Activated naive CD4-positive, alpha-beta T cell (primary cell): ENCODE results near the gene CEACAM1.
"Not testable (repeated sequence)": the region's sequence is repeated elsewhere in the genome, so short reads cannot be mapped to it uniquely, and the experiment has no call there.

Experiments used
- DNase-seq, 4 experiments: peaks; one replicate each; lab custom pipeline; 2025; lab: John Stamatoyannopoulos, UW

The CEACAM1 gene

DNA sequence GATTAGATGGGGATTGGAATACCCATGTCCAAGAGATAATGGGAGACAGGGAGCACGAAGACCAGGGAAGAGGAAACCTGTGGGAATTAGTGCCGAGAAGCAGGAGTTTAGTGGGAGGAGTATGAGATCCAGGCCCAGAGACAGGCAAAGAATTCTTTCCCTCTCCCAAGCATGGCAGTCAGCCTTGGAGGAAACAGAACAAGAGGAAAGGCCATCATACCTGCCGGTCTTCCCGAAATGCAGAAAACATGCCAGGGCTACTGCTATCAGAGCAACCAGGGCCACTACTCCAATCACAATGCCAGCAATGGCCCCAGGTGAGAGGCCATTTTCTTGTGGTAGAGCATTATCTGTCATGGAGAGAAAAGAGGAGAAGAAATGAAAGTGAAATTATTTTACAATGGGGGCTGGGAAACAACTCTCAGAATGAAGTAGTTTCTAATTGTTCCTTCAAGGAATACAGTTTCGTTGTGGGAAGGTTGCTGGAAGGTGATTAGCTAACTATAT, 16.1 kb downstream of the CEACAM1 start:
- DNase-seq = no peak

DNA sequence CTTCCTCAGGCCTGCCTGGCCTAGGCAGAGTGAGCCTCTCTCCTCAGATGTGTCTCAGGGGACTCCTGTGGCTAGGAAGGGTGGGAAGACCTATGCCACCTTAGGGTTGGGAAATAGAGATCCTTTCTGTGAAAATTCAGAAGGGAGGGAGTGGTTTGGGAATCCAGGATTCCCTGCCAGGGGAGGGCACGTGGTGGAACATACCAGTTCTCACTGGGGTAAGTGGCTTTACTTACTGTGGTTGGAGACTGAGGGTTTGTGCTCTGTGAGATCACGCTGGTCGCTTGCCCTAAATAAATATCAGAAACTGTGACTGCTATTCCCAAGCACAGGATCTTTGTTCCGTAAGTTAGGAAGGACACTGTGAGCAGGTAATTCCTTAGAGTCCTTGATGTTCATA, 16.9 kb downstream of the CEACAM1 start:
- no peak for DNase-seq

DNA sequence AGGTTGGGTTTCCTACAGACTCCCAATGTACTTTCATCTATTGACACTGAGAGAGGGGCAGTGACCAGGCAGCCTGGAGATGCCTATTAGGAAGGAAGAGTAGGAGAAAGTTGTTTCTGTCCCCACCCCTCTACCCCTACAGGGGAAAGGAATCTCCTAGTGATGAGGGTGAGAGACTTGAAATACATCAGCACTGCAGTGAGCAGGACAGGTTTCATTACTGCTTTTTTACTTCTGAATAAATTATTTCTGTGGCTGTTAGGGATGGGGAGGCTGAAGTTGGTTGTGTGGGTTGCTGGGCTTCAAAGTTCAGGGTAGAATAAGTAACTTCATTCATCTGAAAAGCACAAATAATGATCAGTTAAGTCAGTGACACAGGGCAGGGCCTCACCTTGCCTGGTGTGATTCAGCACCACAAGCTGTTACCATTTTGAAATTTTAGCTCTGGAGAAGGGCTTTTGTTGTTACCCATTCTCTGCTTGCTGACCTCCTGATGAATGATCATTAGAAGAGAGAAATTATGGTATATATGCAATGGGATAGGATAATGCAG, 19.3 kb downstream of the CEACAM1 start:
- DNase-seq = no peak

DNA sequence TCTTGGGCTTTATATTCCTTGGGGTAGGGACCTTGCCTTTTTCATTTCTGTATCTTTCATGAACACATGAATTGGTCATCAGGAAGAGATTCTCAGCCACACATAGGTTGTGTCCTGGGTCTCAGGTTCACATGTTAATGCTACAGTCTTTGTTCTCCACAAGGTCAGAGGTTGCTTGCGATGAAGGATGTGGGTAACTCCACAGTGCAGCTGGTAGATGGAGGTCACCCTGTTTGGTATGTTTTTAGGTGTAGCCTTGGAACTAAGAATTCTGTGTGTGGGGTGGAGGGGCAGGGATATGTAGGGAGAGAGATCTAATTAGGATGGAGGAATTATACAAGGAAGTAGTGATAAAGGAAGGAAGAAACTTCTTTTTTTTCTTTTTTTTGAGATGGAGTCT, 23.2 kb downstream of the CEACAM1 start:
- no peak for DNase-seq

DNA sequence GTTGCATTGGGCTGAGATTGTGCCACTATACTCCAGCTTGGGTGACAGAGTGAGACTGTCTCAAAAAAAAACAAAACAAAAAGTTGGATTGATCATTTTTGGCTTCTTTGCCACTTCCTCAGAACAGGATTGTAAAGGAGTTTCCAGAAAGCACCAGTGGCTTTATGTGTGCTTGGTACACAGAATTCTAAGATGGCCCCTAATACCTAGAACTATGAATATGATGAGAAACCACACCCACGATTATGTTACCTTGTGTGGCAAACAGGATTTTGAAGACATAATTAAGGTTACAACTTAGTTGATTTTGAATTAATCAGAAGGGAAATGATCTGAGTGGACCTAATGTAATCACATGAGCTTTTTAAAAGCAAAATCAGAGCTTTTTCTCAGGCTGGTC, 26.5 kb downstream of the CEACAM1 start:
- DNase-seq = no peak

DNA sequence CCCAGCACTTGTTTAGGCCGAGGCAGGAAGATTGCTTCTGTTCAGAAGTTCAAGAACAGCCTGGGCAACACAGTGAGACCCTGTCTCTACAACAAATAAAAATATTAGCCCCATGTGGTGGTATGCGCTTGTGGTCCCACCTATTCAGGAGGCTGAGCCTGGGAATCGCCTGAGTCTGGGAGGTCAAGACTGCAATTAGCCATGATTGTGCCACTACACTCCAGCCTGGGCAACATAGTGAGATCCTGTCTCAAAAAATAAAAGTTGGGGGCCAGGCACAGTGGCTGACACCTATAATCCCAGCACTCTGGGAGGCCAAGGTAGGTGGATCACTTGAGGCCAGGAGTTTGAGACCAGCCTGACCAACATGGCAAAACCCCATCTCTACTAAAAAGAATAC, 27.0 kb downstream of the CEACAM1 start:
- DNase-seq = not testable (repeated sequence)

DNA sequence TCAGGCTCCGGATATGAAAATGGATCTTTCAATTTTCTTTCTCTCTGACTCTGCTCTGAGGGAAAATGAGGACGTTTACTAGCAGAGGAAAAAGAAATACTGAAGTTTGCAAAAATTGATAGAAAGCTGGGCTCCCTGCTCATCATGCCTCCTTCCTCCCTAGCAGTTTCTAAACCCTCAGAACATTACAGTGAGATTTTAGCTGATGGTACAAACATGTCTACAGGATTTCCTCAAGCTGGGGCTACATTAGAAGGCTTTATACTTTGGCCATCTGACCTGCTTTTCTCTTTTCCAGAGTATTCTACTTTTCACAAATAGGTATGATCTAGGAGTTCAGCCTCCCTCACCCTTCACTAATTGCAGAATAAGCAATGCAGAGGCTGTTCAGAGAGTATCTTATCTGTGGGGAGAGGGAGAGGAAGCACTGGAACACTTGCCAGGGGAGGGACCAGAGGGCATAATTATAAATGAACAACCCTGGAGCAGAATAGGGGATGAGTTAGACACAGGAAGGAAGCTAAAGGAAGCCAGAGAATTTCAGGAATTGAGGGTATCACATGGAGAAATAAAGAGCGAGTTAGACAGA, 30.0 kb downstream of the CEACAM1 start:
- no peak for DNase-seq

DNA sequence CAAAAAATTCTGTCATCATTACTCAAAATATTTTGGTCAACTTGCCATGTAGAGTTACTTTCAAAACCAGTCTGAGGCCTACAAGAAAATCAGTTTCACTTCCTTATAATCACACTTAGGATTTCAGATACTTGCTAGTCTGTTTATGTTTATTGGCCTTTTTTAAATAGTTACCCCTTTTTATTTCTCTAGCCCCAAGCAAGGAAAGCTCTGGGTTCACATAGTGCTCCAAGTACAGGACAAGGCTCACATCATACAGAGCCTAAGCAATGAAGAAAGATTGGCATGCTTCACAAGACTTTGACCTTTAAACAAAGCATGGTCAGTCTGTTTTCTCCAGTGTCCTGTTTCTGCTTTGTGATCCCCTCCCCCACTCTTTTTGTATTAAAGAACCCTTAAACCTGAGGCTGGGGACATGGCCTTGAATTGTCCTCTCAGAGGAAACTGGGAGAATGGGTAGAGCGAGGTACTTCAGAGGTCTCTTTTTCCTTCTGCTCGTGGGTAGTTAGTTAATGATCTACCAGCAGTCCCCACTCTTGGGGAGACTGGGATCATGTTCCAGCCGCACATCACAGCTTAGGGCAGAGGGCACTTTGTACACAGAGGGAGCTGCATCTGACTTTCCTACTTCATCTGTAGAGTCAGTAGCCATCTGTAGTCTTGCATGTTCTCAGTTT, 30.7 kb downstream of the CEACAM1 start:
- DNase-seq = no peak

DNA sequence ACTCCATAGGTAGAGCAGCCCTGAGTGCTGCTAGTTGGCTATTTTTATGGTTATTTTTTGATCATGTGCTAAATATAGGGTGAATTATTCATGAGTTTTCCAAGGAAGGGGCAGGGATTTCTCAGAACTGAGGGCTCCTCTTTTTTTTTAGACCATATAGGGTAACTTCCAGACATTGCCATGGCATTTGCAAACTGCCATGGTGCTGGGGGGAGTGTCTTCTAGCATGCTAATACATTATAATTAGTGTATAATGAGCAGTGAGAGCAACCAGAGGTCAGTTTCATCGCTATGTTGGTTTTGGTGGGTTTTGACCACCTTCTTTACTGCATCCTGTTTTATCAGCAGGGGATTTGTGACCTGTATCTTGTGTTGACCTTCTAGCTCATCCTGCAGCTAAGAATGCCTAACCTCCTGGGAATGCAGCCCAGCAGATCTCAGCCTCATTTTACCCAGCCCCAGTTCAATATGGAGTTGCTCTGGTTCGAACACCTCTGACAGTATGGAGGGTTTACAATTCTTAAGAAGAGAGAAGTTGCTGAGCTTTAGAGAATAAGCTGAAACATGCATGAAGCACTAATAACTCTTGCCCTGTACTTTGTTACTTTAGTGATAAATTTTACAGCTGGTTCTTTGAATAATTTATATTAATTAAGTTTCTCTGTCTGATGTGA, 31.7 kb downstream of the CEACAM1 start:
- DNase-seq = no peak

DNA sequence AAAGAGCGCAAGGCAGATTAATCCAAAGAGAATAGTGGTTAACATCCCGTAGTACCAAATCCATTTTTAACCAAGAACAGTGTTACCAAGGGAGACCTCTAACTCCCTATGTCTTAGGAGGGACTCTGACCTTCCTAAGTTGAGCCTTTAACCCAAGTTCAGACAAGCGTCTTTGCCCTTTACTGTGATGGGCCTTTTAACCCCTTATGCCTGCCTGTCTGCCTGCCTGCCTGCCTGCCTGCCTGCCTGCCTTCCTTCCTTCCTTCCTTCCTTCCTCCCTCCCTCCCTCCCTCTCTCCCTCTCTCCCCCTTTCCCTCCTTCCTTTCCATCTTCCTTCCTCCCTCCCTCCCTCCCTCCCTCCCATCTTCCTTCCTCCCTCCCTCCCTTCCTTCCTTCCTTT, 32.6 kb downstream of the CEACAM1 start:
- no peak for DNase-seq

DNA sequence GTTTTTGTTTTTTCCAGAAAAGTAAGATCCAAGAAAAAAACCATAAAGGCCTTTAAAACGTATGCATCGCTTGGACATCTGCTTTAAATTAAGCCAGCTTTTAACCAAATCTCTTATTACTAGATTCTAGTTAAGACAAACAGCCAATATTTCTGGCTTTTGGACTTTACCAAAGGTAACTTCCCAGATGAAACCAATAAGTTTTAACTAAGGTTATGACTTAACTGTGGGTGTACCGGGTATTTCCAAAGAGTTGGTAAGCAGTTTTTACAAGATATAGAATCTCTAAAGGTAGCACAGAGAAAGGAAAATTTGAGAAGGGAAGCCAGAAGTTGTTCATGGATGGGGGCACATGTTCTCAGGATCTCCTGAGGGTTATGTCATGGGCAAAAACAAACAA, 34.0 kb downstream of the CEACAM1 start:
- no peak for DNase-seq

DNA sequence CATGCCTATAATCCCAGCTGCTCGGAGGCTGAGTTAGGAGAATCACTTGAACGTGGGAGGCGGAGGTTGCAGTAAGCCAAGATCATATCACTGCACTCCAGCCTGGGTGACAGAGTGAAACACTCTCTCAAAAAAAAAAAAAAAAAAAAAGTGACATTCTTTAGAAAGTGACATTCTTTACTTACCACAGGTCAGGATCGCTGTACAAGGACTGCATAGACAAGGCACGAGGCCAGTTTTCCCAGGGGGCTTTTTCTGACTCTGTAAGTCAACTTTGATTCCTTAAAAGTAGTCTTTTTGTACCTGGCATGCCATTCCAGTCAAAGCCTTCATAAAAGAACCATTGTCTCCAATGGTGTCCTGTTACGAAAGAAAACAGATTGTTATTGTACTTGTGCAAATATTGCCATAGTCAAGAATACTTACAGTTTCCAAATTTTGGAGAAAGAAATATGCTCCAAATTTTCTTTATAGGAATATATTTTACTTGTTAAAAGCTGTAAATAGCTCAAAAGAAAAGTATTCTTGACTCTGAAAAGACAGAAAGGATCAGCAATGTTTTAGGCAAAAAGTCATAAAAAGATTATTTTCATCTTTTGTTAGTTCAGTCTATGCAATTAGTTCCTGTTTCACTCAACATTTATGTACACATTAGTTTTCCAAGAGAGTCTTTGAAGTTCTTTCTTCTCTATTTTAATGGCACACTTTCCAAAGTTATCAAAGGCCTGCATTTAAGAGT, 39.3 kb downstream of the CEACAM1 start:
- DNase-seq = no peak

DNA sequence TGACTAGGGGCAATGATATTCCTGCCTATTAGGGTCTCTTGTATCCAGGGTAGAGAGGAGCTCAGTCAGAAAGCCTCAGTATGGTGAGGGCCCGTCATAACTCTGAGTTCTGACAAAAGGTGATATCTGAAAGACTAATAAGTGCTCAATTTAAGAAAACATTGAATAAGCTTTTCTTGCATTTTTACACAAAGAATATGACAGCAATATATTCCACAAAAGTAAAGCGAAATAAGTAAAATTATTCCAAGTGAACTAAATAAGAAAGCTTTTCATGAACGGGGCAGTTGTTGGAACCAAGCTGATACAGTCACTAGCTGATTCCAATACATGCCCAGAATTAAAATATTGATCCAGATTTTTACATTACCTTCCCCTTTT, 40.5 kb downstream of the CEACAM1 start:
- no peak for DNase-seq

DNA sequence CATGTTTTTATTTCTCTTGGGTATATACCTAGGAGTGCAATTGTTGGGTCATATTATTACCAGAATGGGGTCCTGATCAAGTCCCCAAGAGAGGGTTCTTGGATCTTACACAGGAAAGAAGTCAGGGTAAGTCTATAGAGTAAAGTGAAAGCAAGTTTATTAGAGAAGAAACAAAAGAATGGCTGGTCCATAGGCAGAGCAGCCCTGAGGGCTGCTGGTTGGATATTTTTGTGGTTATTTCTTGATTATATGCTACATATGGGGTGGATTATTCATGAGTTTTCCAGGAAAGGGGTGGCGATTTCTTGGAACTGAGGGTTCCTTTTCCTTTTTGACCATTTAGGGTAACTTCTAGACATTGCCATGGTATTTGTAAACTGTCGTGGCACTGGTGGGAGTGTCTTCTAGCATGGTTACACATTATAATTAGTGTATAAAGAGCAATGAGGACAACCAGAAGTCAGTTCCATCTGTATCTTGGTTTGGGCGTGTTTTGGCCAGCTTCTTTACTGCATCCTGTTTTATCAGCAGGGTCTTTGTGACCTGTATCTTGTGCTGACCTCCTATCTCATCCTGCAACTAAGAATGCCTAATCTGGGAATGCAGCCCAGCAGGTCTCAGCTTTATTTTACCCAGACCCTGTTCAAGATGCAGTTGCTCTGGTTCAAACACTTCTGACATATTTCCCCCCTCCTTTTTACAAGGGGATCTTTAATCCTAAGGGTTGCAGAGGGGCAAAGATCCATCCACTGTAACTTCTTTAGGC, 41.1 kb downstream of the CEACAM1 start:
- no peak for DNase-seq

DNA sequence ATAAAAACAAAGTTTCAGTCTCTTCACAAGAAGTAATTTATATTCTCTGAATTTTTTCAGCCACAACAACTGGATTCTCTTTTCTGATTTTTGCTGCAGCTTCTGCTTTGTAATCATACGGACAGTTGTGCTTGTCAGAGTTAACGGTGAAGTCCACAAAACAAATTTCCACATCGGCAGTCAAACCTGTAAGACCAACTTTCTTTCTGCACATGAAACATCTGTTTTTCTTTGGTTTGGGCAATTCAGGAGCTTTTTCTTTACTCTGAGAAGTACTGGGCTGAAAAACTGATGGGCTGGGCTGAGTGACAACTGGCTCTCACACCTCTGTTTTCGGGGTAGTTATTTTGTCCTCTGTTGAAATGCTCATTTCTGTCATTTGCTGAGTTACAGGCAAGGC, 43.2 kb downstream of the CEACAM1 start:
- DNase-seq = not testable (repeated sequence)

DNA sequence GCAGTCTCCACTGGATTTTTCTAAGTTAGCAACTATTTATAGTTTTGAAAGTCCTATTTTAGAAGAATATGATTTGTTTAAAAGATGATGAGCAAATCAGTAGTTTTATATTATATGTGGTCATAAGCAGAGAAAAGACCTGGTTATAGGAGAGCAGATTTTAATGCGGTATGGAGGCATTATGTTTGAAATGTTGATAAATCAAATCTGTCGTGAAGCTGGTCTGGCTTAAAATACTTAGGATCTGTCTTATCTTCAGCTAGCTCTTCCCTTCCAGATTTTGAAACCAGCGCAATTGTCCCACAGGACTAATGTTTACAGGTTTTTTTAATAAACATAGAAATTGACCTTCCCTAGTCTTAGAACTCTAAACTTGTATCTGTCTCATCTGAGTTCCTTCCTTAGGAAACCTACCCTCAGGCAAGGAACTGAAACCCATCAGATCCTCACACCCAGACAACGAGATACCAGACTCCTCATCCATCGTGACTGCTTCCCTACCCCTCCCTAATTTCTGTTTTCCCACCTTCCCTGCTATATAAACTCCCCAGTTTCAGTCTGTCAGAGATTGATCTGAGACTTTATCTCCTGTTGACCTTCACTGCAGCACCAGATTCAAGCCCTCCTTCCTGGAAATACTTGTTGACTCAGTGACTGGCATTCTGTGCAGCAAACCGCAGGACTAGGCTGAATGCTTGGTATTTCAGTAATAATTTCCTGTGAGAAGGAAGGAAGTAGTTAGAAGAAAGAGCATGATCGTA, 47.8 kb downstream of the CEACAM1 start:
- no peak for DNase-seq

DNA sequence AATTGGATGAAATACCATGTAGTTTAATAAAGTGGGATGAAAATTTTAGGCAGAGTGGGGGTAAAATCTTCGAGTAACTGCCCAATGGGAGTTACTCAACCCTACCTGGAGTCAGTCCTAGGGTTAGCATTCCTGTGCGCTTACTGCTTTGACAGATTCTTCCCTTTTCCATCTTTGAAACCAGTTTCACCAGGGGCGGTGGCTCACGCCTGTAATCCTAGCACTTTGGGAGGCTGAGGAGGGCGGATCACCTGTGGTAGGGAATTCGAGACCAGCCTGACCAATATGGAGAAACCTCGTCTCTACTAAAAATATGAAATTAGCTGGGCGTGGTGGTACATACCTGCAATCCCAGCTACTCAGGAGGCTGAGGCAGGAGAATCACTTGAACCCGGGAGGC, 48.5 kb downstream of the CEACAM1 start:
- DNase-seq = no peak

DNA sequence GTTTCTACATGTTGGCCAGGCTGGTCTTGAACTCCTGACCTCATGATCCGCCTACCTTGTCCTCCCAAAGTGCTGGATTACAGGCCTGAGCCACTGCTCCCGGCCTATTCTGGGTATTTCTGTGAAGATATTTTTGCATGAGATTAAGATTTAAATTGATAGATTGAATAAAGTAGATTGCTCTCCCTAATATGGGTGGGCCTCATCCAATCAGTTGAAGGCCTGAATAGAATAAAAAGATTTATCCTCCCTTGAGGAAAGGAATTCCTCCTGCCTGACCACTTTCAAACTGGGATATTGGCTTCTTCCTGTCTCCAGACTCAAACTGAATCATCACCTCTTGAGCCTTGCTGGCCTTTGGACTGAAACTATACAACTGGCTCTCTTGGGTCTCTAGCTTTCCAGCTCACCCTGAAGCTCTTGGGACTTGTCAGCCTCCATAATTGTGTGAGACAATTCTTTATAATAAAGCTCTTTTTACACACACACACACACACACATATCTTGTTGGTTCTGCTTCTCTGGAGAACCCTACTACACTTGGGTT, 49.4 kb downstream of the CEACAM1 start:
- DNase-seq = no peak

DNA sequence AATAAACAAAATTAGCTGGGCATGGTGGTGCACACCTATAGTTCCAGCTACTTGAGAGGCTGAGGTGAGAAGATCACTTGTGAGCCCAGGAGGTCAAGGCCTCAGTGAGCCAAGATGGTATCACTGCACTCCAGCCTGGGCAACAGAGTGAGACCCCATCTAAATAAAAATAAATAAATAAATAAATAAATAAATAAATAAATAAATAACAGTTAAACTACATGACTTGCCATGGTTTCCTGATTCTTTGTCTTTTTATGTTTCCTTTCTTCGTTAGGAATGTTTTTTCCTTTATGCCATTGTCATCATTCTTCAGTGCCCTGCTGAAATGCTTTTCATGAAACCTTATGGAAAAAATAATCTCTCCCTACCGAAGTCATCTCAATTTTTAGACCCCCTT, 50.3 kb downstream of the CEACAM1 start:
- no peak for DNase-seq

DNA sequence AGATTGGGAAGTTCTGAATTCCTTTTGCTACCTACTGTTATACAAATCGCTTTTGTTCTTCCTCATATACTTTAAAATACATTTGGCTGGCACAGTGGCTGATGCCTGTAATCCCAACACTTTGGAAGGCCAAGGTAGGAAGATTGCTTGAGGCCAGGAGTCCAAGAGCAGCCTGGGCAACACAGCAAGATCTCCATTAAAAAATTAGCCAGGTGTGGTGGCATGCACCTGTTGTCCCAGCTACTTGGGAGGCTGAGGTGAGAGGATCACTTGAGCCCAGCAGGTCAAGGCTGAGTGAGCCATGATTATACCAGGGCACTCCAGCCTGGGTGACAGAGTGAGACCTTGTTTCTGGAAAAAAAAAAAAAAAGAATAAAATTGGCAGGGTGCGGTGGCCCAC, 51.2 kb downstream of the CEACAM1 start:
- no peak for DNase-seq

DNA sequence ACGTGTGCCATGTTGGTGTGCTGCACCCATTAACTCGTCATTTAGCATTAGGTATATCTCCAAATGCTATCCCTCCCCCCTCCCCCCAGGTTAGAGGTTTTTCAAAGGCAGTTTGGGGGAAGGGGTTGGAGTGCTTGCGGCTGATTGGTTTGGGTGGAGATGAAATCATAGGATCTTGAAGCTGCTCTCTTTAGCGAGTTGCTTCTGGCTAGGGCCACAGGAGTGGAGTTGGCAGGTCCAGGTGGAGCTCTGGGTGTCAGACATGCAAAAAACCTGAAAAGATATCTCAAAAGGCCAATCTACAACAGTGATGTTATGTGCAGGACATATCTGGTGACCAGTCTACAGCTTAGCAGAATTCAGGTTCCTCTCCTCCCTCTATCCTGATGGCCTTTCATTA, 52.9 kb downstream of the CEACAM1 start:
- no peak for DNase-seq
